Measurements from ENCODE around the gene MAP4K4. TPM values are rescaled to one million over a fixed set of nuclear protein-coding genes. Genes with fewer than 3 reads are reported as not detected.

MAP4K4 gene
- total RNA-seq, 4 donors from 2014 or later = 14.2 to 65.2 (median 29.1) TPM

GRCh38 chr2:101678379-101678778 is 19.1 kb upstream of the MAP4K4 start:
- Histone ChIP-seq H3K9me3 (no peaks in the 10 kb centered on the region), H3K36me3 (no peaks in the 10 kb centered on the region), H3K27ac (no peak overlapping the region), H3K4me3 (no peak overlapping the region), H3K27me3 (no peaks in the 10 kb centered on the region), H3K4me1 (no peaks in the 10 kb centered on the region)
- no peak for DNase-seq
- TF ChIP-seq POLR2A (IDR thresholded peaks at IDR 0.05) (no peak), CTCF (IDR thresholded peaks at IDR 0.05) (no peak)

GRCh38 chr2:101679037-101679726 is 18.3 kb upstream of the MAP4K4 start:
- no peak overlapping the region for H3K4me3 ChIP-seq
- no peak for DNase-seq
- no peaks in the 10 kb centered on the region for H3K27me3 ChIP-seq
- no peaks in the 10 kb centered on the region for H3K36me3 ChIP-seq
- H3K4me1 ChIP-seq = no peaks in the 10 kb centered on the region
- H3K9me3 ChIP-seq = no peaks in the 10 kb centered on the region
- no peak overlapping the region for H3K27ac ChIP-seq
- TF ChIP-seq CTCF (IDR thresholded peaks at IDR 0.05) = no peak
- no peak for TF ChIP-seq POLR2A (IDR thresholded peaks at IDR 0.05)

GRCh38 chr2:101679801-101680487 is 17.6 kb upstream of the MAP4K4 start:
- Histone ChIP-seq H3K36me3 (no peaks in the 10 kb centered on the region), H3K27ac (no peak overlapping the region), H3K4me1 (no peaks in the 10 kb centered on the region), H3K9me3 (no peaks in the 10 kb centered on the region), H3K4me3 (no peak overlapping the region), H3K27me3 (no peaks in the 10 kb centered on the region)
- DNase-seq = no peak
- TF ChIP-seq CTCF (IDR thresholded peaks at IDR 0.05) (no peak), POLR2A (IDR thresholded peaks at IDR 0.05) (no peak)

- H3K36me3 ChIP-seq = no peaks in the 10 kb centered on the region
- no peaks in the 10 kb centered on the region for H3K4me1 ChIP-seq
- H3K27me3 ChIP-seq = no peaks in the 10 kb centered on the region
- H3K4me3 ChIP-seq = no peak overlapping the region
- TF ChIP-seq CTCF (IDR thresholded peaks at IDR 0.05) (no peak), POLR2A (IDR thresholded peaks at IDR 0.05) (no peak)
- DNase-seq = no peak
- no peaks in the 10 kb centered on the region for H3K9me3 ChIP-seq
- no peak overlapping the region for H3K27ac ChIP-seq
Observed at GRCh38 chr2:101682311-101682710, 15.2 kb upstream of the MAP4K4 start.

GRCh38 chr2:101684313-101684712 is 13.2 kb upstream of the MAP4K4 start:
- no peaks in the 10 kb centered on the region for H3K9me3 ChIP-seq
- TF ChIP-seq CTCF (IDR thresholded peaks at IDR 0.05) (no peak), POLR2A (IDR thresholded peaks at IDR 0.05) (no peak)
- no peaks in the 10 kb centered on the region for H3K36me3 ChIP-seq
- H3K27me3 ChIP-seq = no peaks in the 10 kb centered on the region
- no peak overlapping the region for H3K4me3 ChIP-seq
- DNase-seq = no peak
- H3K27ac ChIP-seq = no peak overlapping the region
- no peaks in the 10 kb centered on the region for H3K4me1 ChIP-seq
